KMS-11 (cell line): ENCODE measurements around the gene LETMD1.

Source experiments
- H2AFZ ChIP-seq: fragments of 200-600 bp; sonication (generic); 2 replicates; pipeline ENCODE4 v1.6.1; 2016; ENCODE audit warnings: antibody characterized with exemption, mixed run types, low read depth
- H3K27ac ChIP-seq: fragments of 200-600 bp; sonication (generic); 2 replicates; pipeline ENCODE4 v1.6.1; 2016; ENCODE audit warnings: mild to moderate bottlenecking, mixed run types
- H3K27me3 ChIP-seq: fragments of 200-600 bp; sonication (generic); 2 replicates; pipeline ENCODE4 v1.6.1; 2017; ENCODE audit warnings: mild to moderate bottlenecking, low read depth, mixed run types, moderate library complexity; ENCODE audit not compliant: insufficient read depth
- H3K36me3 ChIP-seq: fragments of 200-600 bp; sonication (generic); 2 replicates; pipeline ENCODE4 v1.6.1; 2017; ENCODE audit warnings: mild to moderate bottlenecking, mixed run types; ENCODE audit not compliant: insufficient read depth
- H3K4me1 ChIP-seq: fragments of 200-600 bp; sonication (generic); 2 replicates; pipeline ENCODE4 v1.6.1; 2016; ENCODE audit warnings: mild to moderate bottlenecking, low read depth, mixed run types; ENCODE audit not compliant: poor library complexity, severe bottlenecking
- H3K4me2 ChIP-seq: fragments of 200-600 bp; sonication (generic); 2 replicates; pipeline ENCODE4 v1.7.0; 2016; ENCODE audit warnings: mild to moderate bottlenecking, mixed run types
- H3K4me3 ChIP-seq: fragments of 200-600 bp; sonication (generic); IDR thresholded peaks from 2 replicates; pipeline ENCODE4 v1.6.1; 2017; ENCODE audit warnings: low read depth, low read length, mixed read lengths; ENCODE audit not compliant: insufficient read depth
- H3K79me2 ChIP-seq: fragments of 200-600 bp; sonication (generic); 2 replicates; pipeline ENCODE4 v1.6.1; 2016; ENCODE audit warnings: low read depth, mixed run types; ENCODE audit not compliant: insufficient read depth
- H3K9ac ChIP-seq: fragments of 200-600 bp; sonication (generic); 2 replicates; pipeline ENCODE4 v1.6.1; 2016; ENCODE audit warnings: mild to moderate bottlenecking, mixed run types
- H4K20me1 ChIP-seq: fragments of 200-600 bp; sonication (generic); 2 replicates; pipeline ENCODE4 v1.6.1; 2016; ENCODE audit warnings: mild to moderate bottlenecking, mixed run types; ENCODE audit not compliant: insufficient read depth
- CTCF ChIP-seq: fragments of 200-600 bp; sonication (generic); conservative IDR thresholded peaks from 2 replicates; pipeline ENCODE4 v1.6.1; 2017; ENCODE audit warnings: low read depth, mild to moderate bottlenecking, antibody characterized with exemption, low read length, moderate library complexity, mixed read lengths

Gene LETMD1

GRCh38 chr12:51017452-51017851 is 30.7 kb upstream of the LETMD1 start:
- H3K9ac ChIP-seq: no peak overlapping the region
- H3K4me1 ChIP-seq: peaks cover 11% of the 10 kb centered on the region
- peaks cover 54% of the 10 kb centered on the region; the same call in 1 of the 2 replicates for H3K79me2 ChIP-seq
- no peak overlapping the region for H3K27ac ChIP-seq
- H3K36me3 ChIP-seq: no peaks in the 10 kb centered on the region
- no peaks in the 10 kb centered on the region for H3K27me3 ChIP-seq
- no peak overlapping the region for H3K4me3 ChIP-seq
- no peak for TF ChIP-seq CTCF
- H4K20me1 ChIP-seq: no peaks in the 10 kb centered on the region
- no peak overlapping the region for H3K4me2 ChIP-seq
- H2AFZ ChIP-seq: no peak overlapping the region

- no peak for TF ChIP-seq CTCF
- H3K4me2 ChIP-seq: no peak overlapping the region
- no peak overlapping the region for H3K27ac ChIP-seq
- no peak overlapping the region for H2AFZ ChIP-seq
- H3K79me2 ChIP-seq: peaks cover 69% of the 10 kb centered on the region
- H3K4me1 ChIP-seq: peaks cover 26% of the 10 kb centered on the region
- H3K27me3 ChIP-seq: no peaks in the 10 kb centered on the region
- H4K20me1 ChIP-seq: no peaks in the 10 kb centered on the region
- no peaks in the 10 kb centered on the region for H3K36me3 ChIP-seq
- H3K9ac ChIP-seq: no peak overlapping the region
- no peak overlapping the region for H3K4me3 ChIP-seq
These were observed 29.2 kb upstream of the LETMD1 start for GRCh38 chr12:51018956-51019355.

- Histone ChIP-seq H2AFZ (no peak overlapping the region), H3K4me1 (peaks cover 28% of the 10 kb centered on the region), H3K27ac (no peak overlapping the region), H3K9ac (no peak overlapping the region), H3K4me2 (no peak overlapping the region), H3K36me3 (no peaks in the 10 kb centered on the region), H3K27me3 (no peaks in the 10 kb centered on the region), H3K4me3 (no peak overlapping the region), H3K79me2 (peaks cover 72% of the 10 kb centered on the region), H4K20me1 (no peaks in the 10 kb centered on the region)
- no peak for TF ChIP-seq CTCF
These were observed 28.2 kb upstream of the LETMD1 start for GRCh38 chr12:51019927-51020326.

GRCh38 chr12:51020448-51021182 is 27.5 kb upstream of the LETMD1 start:
- no peak for TF ChIP-seq CTCF
- Histone ChIP-seq H3K79me2 (peaks cover 75% of the 10 kb centered on the region), H3K27me3 (no peaks in the 10 kb centered on the region), H2AFZ (no peak overlapping the region), H3K4me2 (no peak overlapping the region), H3K9ac (no peak overlapping the region), H3K36me3 (no peaks in the 10 kb centered on the region), H3K4me3 (no peak overlapping the region), H3K27ac (no peak overlapping the region), H4K20me1 (no peaks in the 10 kb centered on the region), H3K4me1 (peaks cover 33% of the 10 kb centered on the region)
